ENCODE measurements around the gene HMGCLL1.

Gene HMGCLL1

GRCh38 chr6:55438203-55438602 lies 140.8 kb downstream of the HMGCLL1 start:
- no peak for DNase-seq

GRCh38 chr6:55437141-55437540 lies 141.9 kb downstream of the HMGCLL1 start:
- DNase-seq, result no peak

GRCh38 chr6:55433446-55434130 lies 145.4 kb downstream of the HMGCLL1 start:
- no peak for DNase-seq

- DNase-seq, result no peak
These were observed 155.1 kb downstream of the HMGCLL1 start for GRCh38 chr6:55423933-55424332.

- DNase-seq, result no peak
These were observed 168.3 kb downstream of the HMGCLL1 start for GRCh38 chr6:55410674-55411073.

- DNase-seq, result no peak
These were observed 173.3 kb downstream of the HMGCLL1 start for GRCh38 chr6:55405474-55406235.

GRCh38 chr6:55399351-55399750 lies 179.6 kb downstream of the HMGCLL1 start:
- no peak for DNase-seq

GRCh38 chr6:55397986-55398385 lies 181.0 kb downstream of the HMGCLL1 start:
- DNase-seq, result no peak

GRCh38 chr6:55395871-55396270 lies 183.1 kb downstream of the HMGCLL1 start:
- no peak for DNase-seq

GRCh38 chr6:55388211-55388610 lies 190.8 kb downstream of the HMGCLL1 start:
- no peak for DNase-seq
